Ishikawa (cell line): Measurements from ENCODE around the gene NOX3.

Experiments used
- CEBPB ChIP-seq: IDR thresholded peaks from 2 replicates; pipeline ENCODE4 v1.6.1; 2012
- EGR1 ChIP-seq: IDR thresholded peaks from 2 replicates; pipeline ENCODE4 v1.6.1; 2012
- EP300 ChIP-seq: IDR thresholded peaks from 2 replicates; pipeline ENCODE4 v1.6.1; 2012; ENCODE audit warnings: borderline replicate concordance
- FOXM1 ChIP-seq: IDR thresholded peaks from 2 replicates; pipeline ENCODE4 v1.6.1; 2012; ENCODE audit warnings: low read depth, borderline replicate concordance
- MAX ChIP-seq: IDR thresholded peaks from 2 replicates; pipeline ENCODE4 v1.6.1; 2012
- RAD21 ChIP-seq: IDR thresholded peaks from 2 replicates; pipeline ENCODE4 v1.6.1; 2012; ENCODE audit warnings: low read depth
- TAF1 ChIP-seq: IDR thresholded peaks from 2 replicates; pipeline ENCODE4 v1.6.1; 2012; ENCODE audit warnings: low read depth, mild to moderate bottlenecking
- TCF12 ChIP-seq: IDR thresholded peaks from 2 replicates; pipeline ENCODE4 v1.6.1; 2012; ENCODE audit warnings: low read depth
- USF1 ChIP-seq: IDR thresholded peaks from 2 replicates; pipeline ENCODE4 v1.6.1; 2012
- YY1 ChIP-seq: IDR thresholded peaks from 2 replicates; pipeline ENCODE4 v1.6.1; 2012; ENCODE audit warnings: low read depth
- TF ChIP-seq, protein P1 (sequence below): IDR thresholded peaks from 2 replicates; pipeline ENCODE4 v1.6.1; 2012; ENCODE audit warnings: low read depth, mild to moderate bottlenecking

DNA sequence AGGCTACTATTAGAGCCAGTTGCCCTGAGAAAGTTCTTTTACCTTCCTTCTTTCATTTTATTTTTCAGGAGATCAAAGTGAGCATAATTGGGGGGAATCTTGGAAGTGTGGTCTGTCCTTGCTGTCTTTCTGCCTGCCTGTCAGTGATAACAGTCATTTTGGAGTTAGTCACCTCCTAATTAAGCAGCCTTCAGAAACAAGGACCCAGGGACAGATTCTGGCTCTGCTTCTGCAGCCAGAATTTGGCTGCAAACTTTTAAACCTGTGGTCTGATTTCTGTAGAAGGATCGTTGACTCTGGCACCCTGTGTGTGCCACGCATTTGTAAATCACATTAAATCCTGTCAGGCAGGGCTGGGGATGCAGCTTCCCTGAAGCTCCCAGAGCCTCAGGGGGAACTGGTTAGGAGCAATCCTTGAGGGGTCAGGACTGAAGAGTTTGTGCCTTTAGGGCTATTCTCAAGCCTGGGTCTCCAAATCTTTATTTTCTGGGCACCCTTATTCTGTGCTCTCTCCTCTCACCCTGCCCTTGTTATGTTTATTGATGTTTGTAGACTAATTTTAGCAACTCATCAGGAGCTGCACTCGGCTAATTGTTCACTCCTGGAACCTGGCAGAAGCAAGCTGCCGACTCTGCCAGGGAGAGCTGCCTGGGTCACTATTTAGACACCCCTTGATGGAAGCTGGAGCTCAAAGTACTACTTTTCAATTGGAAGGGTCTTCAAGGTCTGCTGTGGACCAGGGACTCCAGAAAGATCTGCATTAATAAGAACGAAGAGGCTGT lies 6.8 kb downstream of the NOX3 start:
- TF ChIP-seq CEBPB (no peak), FOXM1 (no peak), TCF12 (no peak), MAX (no peak), USF1 (no peak), EGR1 (no peak), YY1 (no peak), EP300 (no peak), RAD21 (no peak), TAF1 (no peak)
- TF ChIP-seq, protein P1, sequence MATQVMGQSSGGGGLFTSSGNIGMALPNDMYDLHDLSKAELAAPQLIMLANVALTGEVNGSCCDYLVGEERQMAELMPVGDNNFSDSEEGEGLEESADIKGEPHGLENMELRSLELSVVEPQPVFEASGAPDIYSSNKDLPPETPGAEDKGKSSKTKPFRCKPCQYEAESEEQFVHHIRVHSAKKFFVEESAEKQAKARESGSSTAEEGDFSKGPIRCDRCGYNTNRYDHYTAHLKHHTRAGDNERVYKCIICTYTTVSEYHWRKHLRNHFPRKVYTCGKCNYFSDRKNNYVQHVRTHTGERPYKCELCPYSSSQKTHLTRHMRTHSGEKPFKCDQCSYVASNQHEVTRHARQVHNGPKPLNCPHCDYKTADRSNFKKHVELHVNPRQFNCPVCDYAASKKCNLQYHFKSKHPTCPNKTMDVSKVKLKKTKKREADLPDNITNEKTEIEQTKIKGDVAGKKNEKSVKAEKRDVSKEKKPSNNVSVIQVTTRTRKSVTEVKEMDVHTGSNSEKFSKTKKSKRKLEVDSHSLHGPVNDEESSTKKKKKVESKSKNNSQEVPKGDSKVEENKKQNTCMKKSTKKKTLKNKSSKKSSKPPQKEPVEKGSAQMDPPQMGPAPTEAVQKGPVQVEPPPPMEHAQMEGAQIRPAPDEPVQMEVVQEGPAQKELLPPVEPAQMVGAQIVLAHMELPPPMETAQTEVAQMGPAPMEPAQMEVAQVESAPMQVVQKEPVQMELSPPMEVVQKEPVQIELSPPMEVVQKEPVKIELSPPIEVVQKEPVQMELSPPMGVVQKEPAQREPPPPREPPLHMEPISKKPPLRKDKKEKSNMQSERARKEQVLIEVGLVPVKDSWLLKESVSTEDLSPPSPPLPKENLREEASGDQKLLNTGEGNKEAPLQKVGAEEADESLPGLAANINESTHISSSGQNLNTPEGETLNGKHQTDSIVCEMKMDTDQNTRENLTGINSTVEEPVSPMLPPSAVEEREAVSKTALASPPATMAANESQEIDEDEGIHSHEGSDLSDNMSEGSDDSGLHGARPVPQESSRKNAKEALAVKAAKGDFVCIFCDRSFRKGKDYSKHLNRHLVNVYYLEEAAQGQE = no peak
